Smooth muscle cell (in vitro differentiated cells): ENCODE measurements around the gene RHOT2. TPM values are rescaled to one million over a fixed set of nuclear protein-coding genes. Genes with fewer than 3 reads are reported as not detected.

Experiments
- DNase-seq: peaks from one replicate; lab custom pipeline; 2025; ENCODE audit not compliant: unreplicated experiment; lab: John Stamatoyannopoulos, UW
- H2AFZ ChIP-seq: fragments of 200-600 bp; sonication (generic); 2 replicates; pipeline ENCODE4 v1.6.0; 2016; ENCODE audit warnings: antibody characterized with exemption, low read depth, mild to moderate bottlenecking
- H3F3A ChIP-seq: fragments of 200-600 bp; sonication (generic); 2 replicates; pipeline ENCODE4 v1.6.0; 2017; ENCODE audit warnings: antibody characterized with exemption, low read depth
- H3K27ac ChIP-seq: fragments of 200-600 bp; sonication (generic); 2 replicates; pipeline ENCODE4 v1.5.1; 2016; ENCODE audit warnings: low read depth, mild to moderate bottlenecking
- H3K27me3 ChIP-seq: fragments of 200-600 bp; sonication (generic); 2 replicates; pipeline ENCODE4 v1.6.1; 2016; ENCODE audit warnings: low read depth, mild to moderate bottlenecking
- H3K36me3 ChIP-seq: fragments of 200-600 bp; sonication (generic); 2 replicates; pipeline ENCODE4 v1.5.1; 2016; ENCODE audit warnings: low read depth
- H3K4me1 ChIP-seq: fragments of 200-600 bp; sonication (generic); 2 replicates; pipeline ENCODE4 v1.5.1; 2016; ENCODE audit warnings: low read depth
- H3K4me2 ChIP-seq: fragments of 200-600 bp; sonication (generic); 2 replicates; pipeline ENCODE4 v1.6.0; 2016; ENCODE audit warnings: mild to moderate bottlenecking
- H3K4me3 ChIP-seq: fragments of 200-600 bp; sonication (generic); 2 replicates; pipeline ENCODE4 v1.5.1; 2016; ENCODE audit warnings: mild to moderate bottlenecking
- H3K79me2 ChIP-seq: fragments of 200-600 bp; sonication (generic); 2 replicates; pipeline ENCODE4 v1.6.0; 2016; ENCODE audit warnings: low read depth, mild to moderate bottlenecking
- H3K9ac ChIP-seq: fragments of 200-600 bp; sonication (generic); 2 replicates; pipeline ENCODE4 v1.6.0; 2016; ENCODE audit warnings: low read depth
- H3K9me3 ChIP-seq: fragments of 200-600 bp; sonication (generic); replicated peaks from 2 replicates; pipeline ENCODE4 v1.5.1; 2016; ENCODE audit warnings: low read depth
- H4K20me1 ChIP-seq: fragments of 200-600 bp; sonication (generic); 2 replicates; pipeline ENCODE4 v1.6.0; 2016; ENCODE audit warnings: low read depth
- WGBS: methylation state at CpG from one replicate; pipeline ENCODE4 v1.1.7; 2016; ENCODE audit warnings: low lambda C conversion rate; 5-methylcytosine and 5-hydroxymethylcytosine counted together
- polyA plus RNA-seq: library from polyadenylated mRNA; unstranded; fragments of >200 nt; fragmentation: Nextera tagmentation; extraction: Ambion mirVana; gene quantifications from 2 replicates; pipeline ENCODE4 v1.2.1, GENCODE V29; 2016
- total RNA-seq: library from RNA; depleted of rRNA; stranded (reverse); fragments of >200 nt; gene quantifications from 2 replicates; pipeline ENCODE4 v1.2.3, GENCODE V29; 2014
- TF ChIP-seq, protein P1 (sequence below): fragments of 200-600 bp; sonication (generic); IDR thresholded peaks from 2 replicates; pipeline ENCODE4 v1.5.1; 2017; ENCODE audit warnings: borderline replicate concordance, mild to moderate bottlenecking, antibody characterized with exemption; ENCODE audit not compliant: insufficient read depth, poor library complexity, severe bottlenecking

The RHOT2 gene
- total RNA-seq (41.4 and 44.5 TPM in 2 replicates), polyA plus RNA-seq (148 and 152 TPM in 2 replicates)

DNA sequence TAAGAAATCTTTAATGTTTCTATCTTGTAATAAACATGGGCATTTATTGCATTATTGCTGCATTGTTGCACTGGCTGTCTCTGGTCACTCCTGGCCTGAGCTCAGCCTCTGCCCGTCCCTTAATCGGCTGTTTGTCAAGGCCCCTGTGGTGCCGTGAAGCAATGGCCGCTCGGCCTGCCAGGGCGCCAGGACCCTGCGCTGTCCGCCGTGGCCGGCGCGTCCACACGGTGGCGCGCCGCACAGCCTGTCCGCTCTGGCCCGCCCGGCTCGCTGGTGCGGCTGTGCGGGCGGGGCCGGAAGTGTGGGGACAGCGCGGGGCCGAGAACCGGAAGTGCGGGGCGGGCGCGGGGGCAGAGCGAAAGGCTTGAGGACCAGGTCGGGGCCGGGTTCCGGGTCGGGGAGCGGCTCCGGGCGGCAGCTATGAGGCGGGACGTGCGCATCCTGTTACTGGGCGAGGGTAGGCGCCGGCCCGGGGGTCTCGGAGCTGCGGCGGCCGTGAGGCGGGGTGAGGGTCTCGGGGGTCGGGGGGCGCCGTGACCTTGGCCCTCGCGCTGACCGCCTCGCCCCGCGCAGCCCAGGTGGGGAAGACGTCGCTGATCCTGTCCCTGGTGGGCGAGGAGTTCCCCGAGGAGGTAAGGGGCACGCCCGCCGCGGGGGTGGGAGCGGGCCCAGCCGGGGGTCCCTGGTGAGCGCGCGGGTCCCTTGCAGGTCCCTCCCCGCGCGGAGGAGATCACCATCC is at the start of gene RHOT2:
RHOT2 (plus strand) TSS at position 353 of the 739 bp plus-strand sequence; CDS start at position 421, 68 bp downstream.
- H4K20me1 ChIP-seq: peaks cover 27% of the 10 kb centered on the region
- 3% methylated on average over 33 of the region's 78 CpGs for WGBS
- H3K4me1 ChIP-seq: peaks cover 6% of the 10 kb centered on the region
- no peak within 1 kb of the TSS for H2AFZ ChIP-seq
- peak within 1 kb of the TSS; percentile 97 for H3K9ac ChIP-seq
- peak within 1 kb of the TSS; percentile 99 for H3K4me2 ChIP-seq
- H3K4me3 ChIP-seq: peak within 1 kb of the TSS; percentile 96
- H3K9me3 ChIP-seq: no peaks in the 10 kb centered on the region
- H3K79me2 ChIP-seq: peaks cover 22% of the 10 kb centered on the region
- H3K27ac ChIP-seq: peak within 1 kb of the TSS; percentile 8
- no peaks in the 10 kb centered on the region for H3K27me3 ChIP-seq
- no peaks in the 10 kb centered on the region for H3K36me3 ChIP-seq
- peak; percentile 64 for DNase-seq
- TF ChIP-seq, protein P1, sequence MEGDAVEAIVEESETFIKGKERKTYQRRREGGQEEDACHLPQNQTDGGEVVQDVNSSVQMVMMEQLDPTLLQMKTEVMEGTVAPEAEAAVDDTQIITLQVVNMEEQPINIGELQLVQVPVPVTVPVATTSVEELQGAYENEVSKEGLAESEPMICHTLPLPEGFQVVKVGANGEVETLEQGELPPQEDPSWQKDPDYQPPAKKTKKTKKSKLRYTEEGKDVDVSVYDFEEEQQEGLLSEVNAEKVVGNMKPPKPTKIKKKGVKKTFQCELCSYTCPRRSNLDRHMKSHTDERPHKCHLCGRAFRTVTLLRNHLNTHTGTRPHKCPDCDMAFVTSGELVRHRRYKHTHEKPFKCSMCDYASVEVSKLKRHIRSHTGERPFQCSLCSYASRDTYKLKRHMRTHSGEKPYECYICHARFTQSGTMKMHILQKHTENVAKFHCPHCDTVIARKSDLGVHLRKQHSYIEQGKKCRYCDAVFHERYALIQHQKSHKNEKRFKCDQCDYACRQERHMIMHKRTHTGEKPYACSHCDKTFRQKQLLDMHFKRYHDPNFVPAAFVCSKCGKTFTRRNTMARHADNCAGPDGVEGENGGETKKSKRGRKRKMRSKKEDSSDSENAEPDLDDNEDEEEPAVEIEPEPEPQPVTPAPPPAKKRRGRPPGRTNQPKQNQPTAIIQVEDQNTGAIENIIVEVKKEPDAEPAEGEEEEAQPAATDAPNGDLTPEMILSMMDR: peak; percentile 75
- H3F3A ChIP-seq: no peaks in the 10 kb centered on the region

DNA sequence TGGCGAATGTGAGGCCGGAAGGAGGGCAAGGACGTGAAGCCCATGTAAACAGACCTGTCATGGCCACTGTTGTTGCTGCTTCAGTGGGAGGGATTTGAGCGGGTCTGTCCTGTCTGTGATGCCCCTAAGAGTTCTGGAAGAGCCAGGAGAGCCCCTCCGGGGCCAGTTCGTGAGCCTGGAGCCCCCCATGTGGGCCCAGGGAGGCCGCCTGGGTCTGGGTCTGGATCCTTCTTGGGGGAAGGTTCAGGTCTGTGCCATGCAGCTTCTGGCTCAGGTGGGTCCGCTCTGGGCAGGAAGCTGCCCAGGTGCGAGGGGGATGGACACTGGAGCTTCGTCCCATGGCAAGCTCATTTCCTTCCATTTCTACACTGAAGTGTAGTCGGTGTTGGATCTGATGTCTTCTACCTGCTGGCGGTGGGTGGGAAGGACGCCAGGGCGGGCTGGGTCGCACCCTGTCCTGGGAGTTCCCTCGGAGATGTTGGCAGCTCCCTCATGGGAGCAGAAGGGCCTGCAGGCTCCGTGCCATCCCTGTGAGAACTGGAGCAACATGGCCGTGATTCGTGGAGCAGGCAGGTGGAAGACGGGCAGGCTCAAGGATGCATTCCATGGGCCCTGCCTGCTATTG is 48.3 kb upstream of the RHOT2 start:
- Histone ChIP-seq H3F3A (no peaks in the 10 kb centered on the region), H3K36me3 (no peaks in the 10 kb centered on the region), H2AFZ (no peak overlapping the region), H3K27me3 (no peaks in the 10 kb centered on the region), H3K4me3 (no peak overlapping the region), H3K9me3 (no peaks in the 10 kb centered on the region), H3K4me2 (no peak overlapping the region), H3K4me1 (peaks cover 6% of the 10 kb centered on the region), H3K27ac (no peak overlapping the region), H4K20me1 (peaks cover 62% of the 10 kb centered on the region), H3K79me2 (peaks cover 3% of the 10 kb centered on the region), H3K9ac (no peak overlapping the region)
- TF ChIP-seq, protein P1: no peak
- DNase-seq: no peak
- 94% methylated on average over 20 of the region's 20 CpGs for WGBS

DNA sequence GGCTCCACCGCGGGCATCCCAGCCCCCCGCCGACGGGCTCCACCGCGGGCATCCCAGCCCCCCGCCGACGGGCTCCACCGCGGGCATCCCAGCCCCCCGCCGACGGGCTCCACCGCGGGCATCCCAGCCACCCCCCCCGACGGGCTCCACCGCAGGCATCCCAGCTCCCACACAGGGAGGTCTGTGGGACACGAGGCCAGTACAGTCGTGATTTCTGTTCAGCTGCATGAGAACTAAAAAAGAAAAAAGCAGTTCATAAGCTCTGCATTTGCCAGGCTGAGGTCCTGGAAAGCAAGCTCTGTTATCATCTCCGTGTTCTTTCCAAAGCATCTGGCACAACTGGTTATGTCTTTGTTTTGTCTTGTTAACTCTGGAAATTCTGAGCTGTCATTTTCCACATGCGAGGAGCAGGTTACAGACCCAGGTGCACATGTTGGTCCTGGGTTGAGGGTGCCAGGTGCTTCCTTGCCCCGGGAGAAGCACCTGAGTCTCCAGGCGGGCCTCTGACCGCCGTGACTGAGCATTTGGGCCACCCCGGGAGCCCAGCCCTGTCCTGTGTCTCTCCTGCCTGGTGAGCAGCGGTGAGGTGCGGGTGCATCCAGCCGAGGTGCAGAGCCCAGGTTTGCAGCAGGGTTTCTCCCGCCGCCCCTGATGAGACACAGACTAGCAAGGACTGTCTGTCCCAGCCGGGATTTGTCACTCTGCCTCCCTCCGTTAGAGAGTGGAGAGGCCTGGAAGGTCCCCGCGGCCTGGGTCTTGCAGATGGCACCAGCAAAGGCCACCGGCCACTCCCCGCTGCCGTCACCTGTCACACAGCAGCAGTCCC is 47.0 kb upstream of the RHOT2 start:
- Histone ChIP-seq H3K9ac (no peak overlapping the region), H3F3A (no peaks in the 10 kb centered on the region), H3K27ac (no peak overlapping the region), H3K4me2 (no peak overlapping the region), H3K4me3 (no peak overlapping the region), H3K79me2 (peaks cover 3% of the 10 kb centered on the region), H3K36me3 (no peaks in the 10 kb centered on the region), H3K4me1 (peaks cover 6% of the 10 kb centered on the region), H2AFZ (no peak overlapping the region), H3K27me3 (no peaks in the 10 kb centered on the region), H3K9me3 (no peaks in the 10 kb centered on the region), H4K20me1 (peaks cover 49% of the 10 kb centered on the region)
- DNase-seq: no peak
- 93% methylated on average over 26 of the region's 41 CpGs for WGBS
- TF ChIP-seq, protein P1: no peak
